Neural progenitor cell (in vitro differentiated cells): ENCODE measurements around the gene MAP2K7.

Source experiments
- EZH2phosphoT487 ChIP-seq: fragments of 200-600 bp; sonication (generic); IDR thresholded peaks from 2 replicates; pipeline ENCODE4 v1.6.1; 2017; ENCODE audit warnings: antibody characterized with exemption
- TF ChIP-seq, protein P1 (sequence below): fragments of 200-600 bp; sonication (generic); IDR thresholded peaks from 2 replicates; pipeline ENCODE4 v1.5.1; 2017; ENCODE audit warnings: antibody characterized with exemption, mild to moderate bottlenecking

GRCh38 chr19:7857727-7858108 lies 46.0 kb upstream of the MAP2K7 start:
- TF ChIP-seq, protein P1, sequence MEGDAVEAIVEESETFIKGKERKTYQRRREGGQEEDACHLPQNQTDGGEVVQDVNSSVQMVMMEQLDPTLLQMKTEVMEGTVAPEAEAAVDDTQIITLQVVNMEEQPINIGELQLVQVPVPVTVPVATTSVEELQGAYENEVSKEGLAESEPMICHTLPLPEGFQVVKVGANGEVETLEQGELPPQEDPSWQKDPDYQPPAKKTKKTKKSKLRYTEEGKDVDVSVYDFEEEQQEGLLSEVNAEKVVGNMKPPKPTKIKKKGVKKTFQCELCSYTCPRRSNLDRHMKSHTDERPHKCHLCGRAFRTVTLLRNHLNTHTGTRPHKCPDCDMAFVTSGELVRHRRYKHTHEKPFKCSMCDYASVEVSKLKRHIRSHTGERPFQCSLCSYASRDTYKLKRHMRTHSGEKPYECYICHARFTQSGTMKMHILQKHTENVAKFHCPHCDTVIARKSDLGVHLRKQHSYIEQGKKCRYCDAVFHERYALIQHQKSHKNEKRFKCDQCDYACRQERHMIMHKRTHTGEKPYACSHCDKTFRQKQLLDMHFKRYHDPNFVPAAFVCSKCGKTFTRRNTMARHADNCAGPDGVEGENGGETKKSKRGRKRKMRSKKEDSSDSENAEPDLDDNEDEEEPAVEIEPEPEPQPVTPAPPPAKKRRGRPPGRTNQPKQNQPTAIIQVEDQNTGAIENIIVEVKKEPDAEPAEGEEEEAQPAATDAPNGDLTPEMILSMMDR, result no peak
- TF ChIP-seq EZH2phosphoT487, result no peak
